Peyer's patch (tissue), 4 donors: ENCODE data around the gene GPR183.

ENCODE experiments used
- POLR2A ChIP-seq, 2 donors: fragments of 450-650 bp; IDR thresholded peaks; one replicate each; pipeline ENCODE4 v1.5.1; 2017; ENCODE audit warnings: antibody characterized with exemption in 2 of 2, mild to moderate bottlenecking in 2 of 2, moderate library complexity in 2 of 2
- TF ChIP-seq, protein P1 (sequence below), 6 experiments: fragments of 450-650 bp in 4 of 6; fragments of 200-600 bp in 2 of 6; sonication (generic) in 1 of 6; IDR thresholded peaks; one replicate each; pipeline ENCODE4 v1.5.1; 2017 to 2019; ENCODE audit warnings: antibody characterized with exemption in 6 of 6, mild to moderate bottlenecking in 3 of 6, moderate library complexity in 1 of 6

DNA sequence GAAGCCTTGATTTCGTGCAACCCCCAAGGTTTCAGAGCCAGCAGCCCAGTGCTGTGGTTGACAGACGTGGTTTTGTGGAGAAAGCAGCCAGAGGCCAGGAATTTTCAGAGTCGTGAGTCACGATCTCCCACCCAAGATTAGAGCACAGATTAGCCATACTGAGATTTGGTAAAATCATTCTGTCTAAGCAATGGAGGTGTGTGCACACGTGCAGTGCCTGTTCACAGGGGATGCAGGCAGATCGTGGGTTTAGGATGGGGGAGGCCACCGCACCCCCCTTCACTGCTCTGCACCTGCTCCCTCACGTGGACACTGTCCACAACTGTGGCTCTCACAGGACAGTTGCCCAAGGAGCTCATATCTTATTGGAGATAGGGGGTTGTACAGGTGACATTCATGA, 46.6 kb upstream of the GPR183 start:
- TF ChIP-seq, protein P1, sequence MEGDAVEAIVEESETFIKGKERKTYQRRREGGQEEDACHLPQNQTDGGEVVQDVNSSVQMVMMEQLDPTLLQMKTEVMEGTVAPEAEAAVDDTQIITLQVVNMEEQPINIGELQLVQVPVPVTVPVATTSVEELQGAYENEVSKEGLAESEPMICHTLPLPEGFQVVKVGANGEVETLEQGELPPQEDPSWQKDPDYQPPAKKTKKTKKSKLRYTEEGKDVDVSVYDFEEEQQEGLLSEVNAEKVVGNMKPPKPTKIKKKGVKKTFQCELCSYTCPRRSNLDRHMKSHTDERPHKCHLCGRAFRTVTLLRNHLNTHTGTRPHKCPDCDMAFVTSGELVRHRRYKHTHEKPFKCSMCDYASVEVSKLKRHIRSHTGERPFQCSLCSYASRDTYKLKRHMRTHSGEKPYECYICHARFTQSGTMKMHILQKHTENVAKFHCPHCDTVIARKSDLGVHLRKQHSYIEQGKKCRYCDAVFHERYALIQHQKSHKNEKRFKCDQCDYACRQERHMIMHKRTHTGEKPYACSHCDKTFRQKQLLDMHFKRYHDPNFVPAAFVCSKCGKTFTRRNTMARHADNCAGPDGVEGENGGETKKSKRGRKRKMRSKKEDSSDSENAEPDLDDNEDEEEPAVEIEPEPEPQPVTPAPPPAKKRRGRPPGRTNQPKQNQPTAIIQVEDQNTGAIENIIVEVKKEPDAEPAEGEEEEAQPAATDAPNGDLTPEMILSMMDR (IDR thresholded peaks at IDR 0.05) = no peak
- TF ChIP-seq POLR2A (IDR thresholded peaks at IDR 0.05) = no peak
